Breast epithelium (tissue), 3 donors: Measurements from ENCODE around the gene RFC1.

ENCODE experiments used
- CTCF ChIP-seq, 3 donors: fragments of 450-650 bp; IDR thresholded peaks; one replicate each; pipeline ENCODE4 v1.5.1; 2016 to 2017; ENCODE audit warnings: antibody characterized with exemption in 3 of 3, mild to moderate bottlenecking in 3 of 3, moderate library complexity in 3 of 3
- POLR2A ChIP-seq: fragments of 450-650 bp; IDR thresholded peaks from one replicate; pipeline ENCODE4 v1.6.1; 2016; ENCODE audit warnings: antibody characterized with exemption, mild to moderate bottlenecking, moderate library complexity
- POLR2AphosphoS5 ChIP-seq, 3 donors: sonication (generic); formaldehyde crosslinking; IDR thresholded peaks; one replicate each; pipeline ENCODE4 v1.6.1; 2017; ENCODE audit warnings: antibody characterized with exemption in 3 of 3

GRCh38 chr4:39331191-39331590 lies 35.0 kb downstream of the RFC1 start:
- no peak for TF ChIP-seq POLR2A
- TF ChIP-seq CTCF (IDR thresholded peaks at IDR 0.05): no peak
- no peak for TF ChIP-seq POLR2AphosphoS5 (IDR thresholded peaks at IDR 0.05)
